Lower leg skin (tissue), 4 donors: ENCODE measurements around the gene ZBTB20. TPM values are rescaled to one million over a fixed set of nuclear protein-coding genes. Genes with fewer than 3 reads are reported as not detected.

Experiments used
- DNase-seq, 2 donors: peaks; one replicate each; pipeline ENCODE4 v3.0.0-alpha.2; 2019; ENCODE audit warnings: low spot score in 2 of 2
- H3K4me3 ChIP-seq: fragments of 200-600 bp; sonication (generic); 2 replicates; pipeline ENCODE4 v1.5.1; 2017; ENCODE audit warnings: mild to moderate bottlenecking, low read depth; ENCODE audit not compliant: poor library complexity, severe bottlenecking
- POLR2A ChIP-seq, 2 donors: fragments of 450-650 bp; IDR thresholded peaks; one replicate each; pipeline ENCODE4 v1.6.1; 2016 to 2017; ENCODE audit warnings: antibody characterized with exemption in 2 of 2, mild to moderate bottlenecking in 1 of 2, moderate library complexity in 1 of 2
- WGBS, 2 donors: methylation state at CpG; one replicate each; pipeline ENCODE4 v1.1.5; 2018; 5-methylcytosine and 5-hydroxymethylcytosine counted together
- intact Hi-C: fragments of 100-400 bp; cut with DNase I; formaldehyde crosslinking; loops from one replicate; pipeline ENCODE4 v1.15.0; 2023; ENCODE audit warnings: low total_unique reads
- total RNA-seq, 4 donors: library from RNA; depleted of rRNA; stranded (reverse); fragments of >200 nt; gene quantifications; one replicate each; pipeline ENCODE4 v1.1.0, GENCODE V29; 2016
- TF ChIP-seq, protein P1 (sequence below), 3 donors: fragments of 450-650 bp; IDR thresholded peaks; one replicate each; pipeline ENCODE4 v1.5.1; 2016; ENCODE audit warnings: antibody characterized with exemption in 3 of 3, mild to moderate bottlenecking in 3 of 3, moderate library complexity in 2 of 3

ZBTB20 gene
- total RNA-seq, 4 donors from 2014 or later = 22.5 to 41.9 (median 33.1) TPM

DNA sequence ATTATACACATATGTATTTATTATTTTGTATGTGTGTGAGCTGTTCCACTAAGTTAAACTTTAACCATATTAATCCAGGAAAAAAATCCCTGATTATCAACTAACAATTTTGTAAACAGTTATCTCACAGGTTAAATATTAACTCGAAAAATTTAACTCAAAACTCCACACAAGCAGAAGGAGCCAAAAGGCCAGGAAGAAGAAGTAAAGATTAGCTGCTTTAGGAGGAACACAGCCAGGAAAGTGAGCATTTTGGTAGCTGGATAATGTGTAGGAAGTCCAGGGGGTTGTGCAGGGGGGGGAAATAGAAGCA lies 428.2 kb downstream of the ZBTB20 start:
- no peak overlapping the region for H3K4me3 ChIP-seq
- 57 to 64% methylated on average over 1 of the region's 1 CpG for WGBS, 2 donors
- TF ChIP-seq POLR2A (IDR thresholded peaks at IDR 0.05) = no peak
- TF ChIP-seq, protein P1, sequence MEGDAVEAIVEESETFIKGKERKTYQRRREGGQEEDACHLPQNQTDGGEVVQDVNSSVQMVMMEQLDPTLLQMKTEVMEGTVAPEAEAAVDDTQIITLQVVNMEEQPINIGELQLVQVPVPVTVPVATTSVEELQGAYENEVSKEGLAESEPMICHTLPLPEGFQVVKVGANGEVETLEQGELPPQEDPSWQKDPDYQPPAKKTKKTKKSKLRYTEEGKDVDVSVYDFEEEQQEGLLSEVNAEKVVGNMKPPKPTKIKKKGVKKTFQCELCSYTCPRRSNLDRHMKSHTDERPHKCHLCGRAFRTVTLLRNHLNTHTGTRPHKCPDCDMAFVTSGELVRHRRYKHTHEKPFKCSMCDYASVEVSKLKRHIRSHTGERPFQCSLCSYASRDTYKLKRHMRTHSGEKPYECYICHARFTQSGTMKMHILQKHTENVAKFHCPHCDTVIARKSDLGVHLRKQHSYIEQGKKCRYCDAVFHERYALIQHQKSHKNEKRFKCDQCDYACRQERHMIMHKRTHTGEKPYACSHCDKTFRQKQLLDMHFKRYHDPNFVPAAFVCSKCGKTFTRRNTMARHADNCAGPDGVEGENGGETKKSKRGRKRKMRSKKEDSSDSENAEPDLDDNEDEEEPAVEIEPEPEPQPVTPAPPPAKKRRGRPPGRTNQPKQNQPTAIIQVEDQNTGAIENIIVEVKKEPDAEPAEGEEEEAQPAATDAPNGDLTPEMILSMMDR (IDR thresholded peaks at IDR 0.05) = no peak
- DNase-seq = no peak
- intact Hi-C loops = no loop called here

GRCh38 chr3:114718071-114718897 lies 428.8 kb downstream of the ZBTB20 start:
- 76 to 78% methylated on average over 7 of the region's 7 CpGs for WGBS, 2 donors
- TF ChIP-seq POLR2A (IDR thresholded peaks at IDR 0.05) = no peak
- TF ChIP-seq, protein P1 (IDR thresholded peaks at IDR 0.05) = no peak

GRCh38 chr3:114716916-114717315 lies 430.2 kb downstream of the ZBTB20 start:
- TF ChIP-seq POLR2A (IDR thresholded peaks at IDR 0.05) = no peak
- TF ChIP-seq, protein P1 (IDR thresholded peaks at IDR 0.05) = no peak

More at GRCh38 chr3:114718071-114718897, 428.8 kb downstream of the ZBTB20 start:
- intact Hi-C loops = no loop called here
- no peak overlapping the region for H3K4me3 ChIP-seq
- DNase-seq = no peak

GRCh38 chr3:114716126-114716525 lies 431.0 kb downstream of the ZBTB20 start:
- WGBS, 2 donors = 86% methylated on average over 5 of the region's 5 CpGs
- intact Hi-C loops = no loop called here
- H3K4me3 ChIP-seq = no peak overlapping the region
- TF ChIP-seq, protein P1 (IDR thresholded peaks at IDR 0.05) = no peak
- TF ChIP-seq POLR2A (IDR thresholded peaks at IDR 0.05) = no peak
- no peak for DNase-seq

More at GRCh38 chr3:114716916-114717315, 430.2 kb downstream of the ZBTB20 start:
- H3K4me3 ChIP-seq = no peak overlapping the region
- DNase-seq = no peak
- intact Hi-C loops = no loop called here

GRCh38 chr3:114714957-114715460 lies 432.1 kb downstream of the ZBTB20 start:
- 73 to 79% methylated on average over 7 of the region's 7 CpGs for WGBS, 2 donors
- no peak overlapping the region for H3K4me3 ChIP-seq
- intact Hi-C loops = no loop called here
- no peak for DNase-seq
- no peak for TF ChIP-seq POLR2A (IDR thresholded peaks at IDR 0.05)
- TF ChIP-seq, protein P1 (IDR thresholded peaks at IDR 0.05) = no peak
